HG03520 (cell line): Measurements from ENCODE around the gene ITIH3.

Source experiments
- ATAC-seq: cut with Tn5 transposase; IDR thresholded peaks from one replicate; pipeline ENCODE4 v1.9.1; 2021; ENCODE audit warnings: mild to moderate bottlenecking, moderate library complexity; ENCODE audit not compliant: unreplicated experiment

Gene ITIH3

DNA sequence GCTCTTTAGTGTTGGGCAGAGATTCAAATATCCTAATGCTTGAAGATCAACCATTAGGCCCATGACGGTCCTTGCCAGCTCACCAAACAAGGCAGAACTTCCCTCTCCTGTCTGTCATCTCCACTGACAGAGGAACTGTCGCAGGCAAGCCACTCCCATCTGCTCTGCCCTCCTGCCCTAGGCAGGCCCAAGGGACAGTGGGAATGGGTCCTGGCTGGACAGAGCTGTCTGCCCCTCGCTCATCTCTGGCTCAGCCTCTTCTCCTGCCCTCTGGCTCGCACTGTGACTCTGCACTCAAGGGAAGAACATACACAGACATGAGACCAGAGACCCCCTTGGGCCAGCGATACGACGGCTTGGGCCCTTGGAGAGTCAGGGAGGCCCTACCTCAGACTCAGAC lies 47.8 kb downstream of the ITIH3 start:
- ATAC-seq = no peak

DNA sequence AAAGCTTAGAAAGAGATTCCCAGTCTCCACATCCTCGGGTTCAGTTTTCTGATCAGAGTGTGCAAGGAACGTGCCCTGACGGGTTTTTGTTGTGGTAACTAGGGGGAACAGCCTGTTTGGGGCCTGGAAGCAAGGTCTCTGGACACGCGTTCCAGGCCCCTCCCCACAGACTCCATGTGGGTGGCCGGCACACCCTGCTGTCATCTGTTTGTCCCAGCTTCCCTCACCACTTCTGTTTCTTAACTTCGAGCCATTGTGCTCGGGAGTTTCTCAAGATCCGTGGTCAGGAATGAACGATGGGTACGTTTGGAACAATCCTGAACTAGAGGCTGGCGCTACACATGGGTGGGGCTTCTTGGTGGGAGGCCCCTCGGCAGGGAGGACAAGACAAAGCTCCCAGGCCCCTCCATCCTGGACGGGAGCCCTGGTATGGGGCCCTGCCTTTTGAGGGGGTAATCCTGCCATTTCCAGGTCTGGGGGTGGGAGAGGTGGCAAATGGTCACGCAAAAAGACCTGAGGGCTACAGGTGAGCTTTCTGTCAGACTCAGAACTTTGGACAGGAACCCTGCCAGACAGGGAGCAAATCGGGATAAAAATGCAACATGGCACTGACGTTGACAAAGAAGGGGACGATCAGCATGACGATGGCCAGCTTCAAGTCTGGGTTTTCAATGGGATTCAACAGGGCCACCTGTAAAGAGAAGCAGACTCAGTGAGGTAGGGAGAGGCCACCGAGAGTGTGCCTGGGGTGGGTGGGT lies 48.7 kb downstream of the ITIH3 start:
- no peak for ATAC-seq

DNA sequence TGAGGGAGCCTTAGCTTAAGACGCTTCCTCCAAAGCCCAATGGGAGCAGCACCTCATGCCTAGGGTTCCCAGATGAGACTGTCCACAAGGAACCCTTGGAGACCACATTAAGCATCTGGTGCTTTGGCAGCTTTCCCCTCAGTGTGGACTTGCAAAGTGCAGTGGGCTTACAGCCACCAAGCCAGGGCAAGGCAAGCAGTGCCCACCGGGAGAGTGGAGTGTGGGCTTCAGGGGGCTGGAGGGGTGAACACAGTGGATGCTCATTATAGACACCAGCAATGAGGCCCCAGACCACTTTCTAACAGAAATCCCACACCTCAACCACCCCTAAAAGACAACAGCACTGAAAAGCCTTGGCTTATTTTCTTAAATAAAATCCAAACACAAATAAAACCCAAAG lies 49.3 kb downstream of the ITIH3 start:
- ATAC-seq = no peak

DNA sequence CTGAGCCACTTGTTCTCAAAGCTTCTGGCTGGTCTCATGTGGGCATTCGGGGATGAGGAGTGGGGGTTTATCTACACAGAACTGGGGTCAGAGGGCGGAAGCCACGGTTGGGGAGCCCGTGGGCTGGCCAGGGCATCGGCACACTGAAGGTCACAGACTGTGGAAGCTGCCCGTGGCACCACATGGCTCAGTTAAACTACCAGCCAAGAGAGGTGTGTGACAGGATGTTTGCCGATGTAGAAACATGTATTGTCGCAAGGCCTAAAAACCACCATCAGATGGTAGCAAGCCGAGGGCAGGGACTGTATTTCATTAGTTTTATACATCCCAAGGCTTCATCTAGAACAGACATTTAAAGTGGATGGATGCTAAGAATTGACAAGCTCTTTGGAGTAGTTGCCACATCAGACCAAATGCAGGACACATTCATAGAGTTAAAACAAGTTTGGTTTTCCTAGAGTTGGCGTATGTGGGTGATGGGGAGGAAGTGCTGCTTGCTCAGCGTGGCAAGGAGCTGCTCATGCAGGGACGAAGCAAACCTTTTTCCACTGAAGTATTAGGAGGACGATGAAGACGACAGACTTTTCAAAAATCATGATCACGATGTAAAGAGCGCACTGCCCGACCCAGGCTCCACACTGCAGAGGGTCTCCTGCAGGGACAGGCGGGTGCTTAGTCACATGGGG lies 49.8 kb downstream of the ITIH3 start:
- ATAC-seq = no peak

DNA sequence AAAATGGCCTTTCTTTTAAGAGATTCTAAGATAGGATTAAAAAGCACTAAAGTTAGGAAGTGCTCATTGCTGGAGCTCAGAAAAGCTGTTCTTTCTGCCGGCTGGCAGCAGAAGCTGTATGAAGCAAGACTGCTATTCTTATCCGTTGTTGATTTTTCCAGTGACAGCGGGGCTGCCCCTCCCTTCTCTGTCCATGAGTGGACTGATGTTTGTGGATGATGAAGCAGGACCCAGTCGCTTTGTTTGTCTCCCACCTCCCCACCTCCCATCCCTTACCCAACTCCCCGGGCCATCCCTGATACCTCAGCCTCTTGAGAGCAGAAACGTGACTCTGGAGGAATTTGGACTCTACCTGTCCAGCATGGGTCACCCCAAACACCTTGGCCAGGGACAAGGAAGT lies 50.6 kb downstream of the ITIH3 start:
- no peak for ATAC-seq

DNA sequence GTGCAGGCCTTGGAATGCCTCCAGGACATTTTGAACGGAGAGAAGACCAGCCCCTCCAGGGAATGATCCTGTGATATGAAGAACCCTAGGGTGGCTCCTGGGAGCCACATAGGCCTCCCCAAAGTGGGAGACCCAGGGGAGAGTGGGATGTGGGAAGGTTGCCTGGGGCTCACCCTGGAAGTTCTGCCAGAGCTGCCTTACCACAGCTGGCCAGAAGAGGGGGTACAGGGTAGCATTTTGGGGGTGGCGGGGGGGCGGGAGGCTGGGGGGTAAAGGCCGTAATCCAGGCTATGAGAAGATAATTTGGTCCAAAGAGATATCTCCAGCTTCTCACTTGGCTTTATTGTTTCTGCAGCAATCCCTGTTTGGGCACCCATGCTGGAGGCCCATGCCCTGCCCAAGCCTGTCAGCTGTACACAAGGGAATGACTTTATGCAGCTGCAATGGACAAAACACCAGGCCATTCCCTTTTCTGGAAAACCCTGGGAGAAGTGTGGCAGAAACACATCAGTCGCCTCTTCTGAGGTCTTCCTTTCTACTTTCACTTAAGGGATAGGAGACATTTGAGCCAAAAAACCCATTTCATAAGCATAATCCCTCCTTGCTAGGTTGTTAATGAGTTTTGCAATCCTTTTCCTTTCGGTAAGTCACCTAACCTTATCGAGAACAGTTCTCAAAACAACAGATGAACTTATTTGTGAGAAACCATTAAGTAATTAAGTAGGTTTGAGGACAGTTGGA lies 51.3 kb downstream of the ITIH3 start:
- no peak for ATAC-seq

DNA sequence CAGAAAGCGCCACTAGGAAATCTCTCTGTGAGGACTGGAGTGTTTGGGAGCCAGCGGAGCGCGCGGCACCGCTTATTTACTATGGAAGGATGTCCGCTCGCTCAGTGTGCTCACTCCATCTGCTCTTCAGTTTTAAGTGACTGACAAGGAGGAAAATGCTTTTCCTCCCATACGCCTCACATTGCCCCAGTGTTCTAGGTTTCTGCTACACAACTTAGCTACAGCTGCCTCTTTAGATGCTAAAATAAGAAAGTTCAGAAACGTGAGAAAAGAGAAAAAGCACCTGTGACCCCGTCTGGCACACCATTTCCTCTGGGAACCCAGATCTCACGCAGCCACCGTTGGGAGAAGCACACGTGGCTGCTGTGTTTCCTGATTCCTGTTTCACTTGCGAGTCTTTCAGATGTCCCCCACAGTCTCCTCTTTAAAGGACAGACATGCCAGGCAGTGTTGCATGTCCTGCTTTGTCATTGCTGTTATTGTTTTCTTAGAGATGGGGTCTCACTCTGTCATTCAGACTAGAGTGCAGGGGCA lies 51.9 kb downstream of the ITIH3 start:
- no peak for ATAC-seq

DNA sequence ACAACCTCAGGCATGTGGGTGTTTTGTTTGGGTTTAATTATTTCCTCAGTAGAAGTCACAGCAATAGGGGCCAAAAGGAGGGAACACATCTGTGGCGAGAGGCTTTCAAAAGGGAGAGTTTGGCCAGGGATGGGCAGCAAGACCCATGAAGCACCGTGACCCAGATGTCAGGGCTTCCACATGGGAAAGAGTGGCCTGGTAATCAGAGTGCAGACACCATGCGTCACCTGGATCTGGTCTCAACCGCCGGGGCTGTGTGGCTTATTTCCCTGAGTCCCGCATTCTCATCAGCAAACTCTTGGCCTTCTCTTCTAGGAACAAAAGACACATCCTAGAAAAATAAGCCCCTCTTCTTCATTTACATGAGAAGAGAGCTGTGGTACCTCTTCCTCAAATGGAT lies 52.6 kb downstream of the ITIH3 start:
- ATAC-seq = no peak

DNA sequence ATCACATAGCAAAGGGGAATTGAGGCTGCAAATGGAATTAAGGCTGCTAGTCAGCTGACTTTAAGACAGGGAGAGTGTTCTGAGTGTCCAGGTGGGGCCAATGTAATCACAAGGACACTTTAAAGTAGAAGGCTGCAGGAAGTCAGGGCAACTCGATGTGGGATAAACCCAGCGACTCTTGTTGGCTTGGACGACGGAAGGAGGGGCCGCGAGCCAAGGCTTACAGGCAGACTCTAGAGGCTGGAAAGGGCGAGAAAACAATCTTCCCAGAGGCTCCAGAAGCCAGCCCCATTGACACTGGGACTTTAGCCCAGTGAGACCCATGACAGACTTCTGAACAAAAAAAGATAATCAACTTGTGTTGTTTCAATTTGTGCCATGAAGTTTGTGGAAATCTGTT lies 53.1 kb downstream of the ITIH3 start:
- no peak for ATAC-seq

DNA sequence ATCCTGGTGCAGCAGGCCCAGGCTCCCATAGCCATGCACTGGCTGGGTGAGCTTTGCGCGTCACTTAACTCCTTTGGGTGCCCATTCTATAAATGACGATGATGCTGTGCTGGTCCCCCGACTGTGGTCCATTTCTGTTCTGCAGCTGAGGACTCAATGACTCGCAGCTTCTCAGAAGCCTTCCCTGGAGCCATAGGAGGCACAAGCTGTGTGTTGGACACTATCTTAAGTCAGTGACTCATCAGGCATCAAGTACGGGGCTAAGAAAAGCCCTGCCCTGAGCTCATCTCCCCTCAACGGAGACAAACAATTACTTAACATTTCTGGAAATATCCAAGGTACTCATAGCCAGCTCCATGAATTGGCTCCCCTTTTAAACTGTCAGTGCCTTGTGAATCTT lies 54.0 kb downstream of the ITIH3 start:
- ATAC-seq = no peak

DNA sequence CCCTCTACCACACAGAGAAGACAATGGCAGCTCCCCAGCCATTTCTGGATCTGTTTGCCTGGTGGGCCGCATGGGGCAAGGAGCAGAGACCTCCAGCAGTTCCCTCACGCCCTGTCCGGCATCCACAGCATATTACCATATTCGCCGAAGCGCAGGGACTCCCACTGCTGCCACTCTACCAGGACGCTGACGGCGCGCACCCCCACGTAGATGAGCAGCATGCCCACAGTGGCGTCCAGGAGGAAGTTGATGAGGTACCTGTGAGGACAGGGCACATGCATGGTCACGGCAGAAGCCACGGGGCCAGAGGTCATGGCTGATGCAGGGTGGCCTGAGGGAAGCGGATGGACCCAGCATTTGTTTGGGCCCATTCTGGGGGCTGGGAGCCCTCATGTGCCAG lies 55.1 kb downstream of the ITIH3 start:
- no peak for ATAC-seq

DNA sequence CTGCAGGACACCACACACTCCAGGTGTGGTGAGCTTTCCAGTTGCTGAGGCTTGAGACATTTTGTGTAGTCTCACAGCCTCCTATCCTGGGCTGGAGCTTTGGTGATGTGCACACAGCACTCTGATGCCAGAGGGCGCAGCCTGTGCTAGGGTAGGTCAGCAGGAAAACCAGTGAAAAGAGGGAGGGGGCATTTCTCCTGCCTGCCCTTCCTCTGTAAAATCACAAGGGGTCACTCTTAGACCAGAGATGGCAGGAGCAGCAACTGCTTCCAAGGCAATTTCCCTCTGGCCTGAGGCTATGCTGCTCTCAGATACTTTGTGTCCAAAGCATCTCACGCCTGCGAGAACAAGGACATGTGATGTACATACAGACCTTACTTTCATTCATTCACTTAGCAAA lies 56.8 kb downstream of the ITIH3 start:
- no peak for ATAC-seq

DNA sequence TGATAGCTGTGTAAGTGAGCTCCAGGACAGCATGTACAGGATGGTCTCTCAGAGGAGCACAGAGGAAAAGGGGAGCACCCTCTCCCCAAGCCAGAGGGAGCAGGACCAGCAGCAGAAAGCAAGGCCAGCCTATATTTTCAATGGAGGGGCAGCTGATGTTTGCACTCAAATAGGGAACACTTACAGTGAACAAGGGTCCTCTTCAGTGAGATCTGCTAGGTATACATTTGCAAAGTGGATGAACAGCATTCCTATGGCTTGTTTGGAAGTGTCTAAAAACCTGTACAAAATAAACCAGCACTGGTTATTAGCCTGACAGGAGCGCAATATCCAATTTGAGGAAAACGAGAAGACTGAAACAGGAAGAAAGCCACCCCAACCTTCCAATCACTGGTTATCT lies 57.8 kb downstream of the ITIH3 start:
- no peak for ATAC-seq

DNA sequence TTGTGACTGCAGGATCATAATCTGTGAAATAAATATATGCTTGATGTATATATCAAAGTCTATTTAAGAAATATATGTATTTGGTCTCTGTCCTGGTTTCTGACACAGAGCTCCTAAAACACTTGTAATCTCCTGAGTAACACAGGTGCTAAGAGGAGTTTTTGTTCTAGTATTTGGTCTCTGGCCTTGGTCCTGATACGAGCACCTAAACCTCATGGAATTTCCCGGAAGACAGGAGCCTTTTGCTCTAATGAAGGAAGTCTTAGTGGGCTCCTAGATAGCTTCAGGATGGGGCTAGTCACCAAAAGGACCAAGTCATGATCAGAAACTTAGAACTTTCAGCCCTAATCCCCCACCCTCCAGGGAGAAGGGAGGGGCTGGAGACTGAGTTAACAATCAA lies 59.4 kb downstream of the ITIH3 start:
- no peak for ATAC-seq

DNA sequence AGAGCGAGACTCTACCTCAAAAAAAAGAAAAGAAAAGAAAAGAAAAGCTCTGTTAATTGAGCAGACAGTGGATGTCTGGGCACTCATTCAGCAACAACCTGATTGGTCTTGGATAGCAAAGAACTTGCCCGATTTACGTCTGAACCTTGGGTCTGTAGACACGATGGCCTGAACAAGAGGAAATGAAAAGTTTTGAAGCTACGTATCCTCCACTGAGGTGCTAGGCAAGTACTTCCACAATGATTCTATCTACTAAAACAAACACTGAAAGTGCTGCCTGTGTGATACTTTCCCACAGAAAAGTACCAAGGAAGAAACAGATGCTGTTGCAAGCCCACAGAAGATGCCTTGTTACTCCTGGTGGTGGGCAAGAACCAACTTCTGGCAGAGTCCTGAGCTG lies 62.1 kb downstream of the ITIH3 start:
- no peak for ATAC-seq

DNA sequence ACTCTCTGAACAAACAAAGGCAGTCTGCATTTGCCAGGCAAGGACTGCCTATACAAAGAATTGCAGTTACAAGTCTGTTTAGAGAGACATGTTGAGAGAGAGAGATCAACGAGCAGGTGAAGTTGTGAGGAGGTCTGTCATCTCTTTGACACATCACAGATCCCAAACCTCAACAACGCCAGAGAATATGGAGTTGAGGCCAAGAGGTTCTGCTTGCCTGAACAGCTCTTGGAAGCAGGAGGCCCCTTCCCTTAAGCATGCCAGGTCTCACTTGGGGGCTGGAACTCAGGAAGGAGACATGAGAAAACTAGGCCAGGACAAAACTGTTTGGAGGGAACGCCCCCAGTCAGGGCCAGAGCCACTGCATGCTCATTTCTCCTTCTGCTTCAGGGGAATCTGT lies 62.5 kb downstream of the ITIH3 start:
- no peak for ATAC-seq

DNA sequence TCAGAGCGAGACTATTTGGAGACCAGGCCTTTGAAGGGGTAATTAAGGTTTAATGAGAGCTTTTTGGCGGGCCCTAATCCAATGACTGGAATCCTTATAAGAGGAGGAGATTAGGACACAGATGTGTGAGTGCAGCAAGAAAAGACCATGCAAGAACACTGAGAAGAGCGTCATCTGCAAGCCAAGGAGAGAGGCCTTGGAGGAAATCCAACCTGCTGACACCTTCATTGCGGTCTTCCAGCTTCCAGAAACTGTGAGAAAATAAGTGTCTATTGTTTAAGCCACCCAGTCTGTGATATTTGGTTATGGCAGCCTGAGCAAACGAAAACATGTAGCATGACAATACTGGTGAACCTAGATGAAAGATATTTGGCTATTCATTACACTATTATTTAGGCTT lies 63.3 kb downstream of the ITIH3 start:
- ATAC-seq = no peak
